ENCODE measurements around the gene TCHH. TPM values are rescaled to one million over a fixed set of nuclear protein-coding genes. Genes with fewer than 3 reads are reported as not detected.

The TCHH gene
- total and polyA plus RNA-seq, 10 of the 15 experiments (the other 5 are each of a cell fraction or from before 2014, with no cell fraction given): not detected

- TF ChIP-seq USF1 (IDR thresholded peaks at IDR 0.05; ENCODE audit: borderline replicate concordance, extremely low read length, insufficient read depth, low read depth, low read length): no peak
- TF ChIP-seq SIN3A (IDR thresholded peaks at IDR 0.05; ENCODE audit: low read depth, low read length): no peak
- no peak for TF ChIP-seq TCF7 (IDR thresholded peaks at IDR 0.05; ENCODE audit: borderline replicate concordance)
Observed at GRCh38 chr1:152089014-152089674, 26.1 kb downstream of the TCHH start, which contains the start of gene TCHHL1 (continued).

- Histone ChIP-seq H3K9me3 (replicated peaks; ENCODE audit: control insufficient read depth, insufficient read depth, low read length) (no peaks in the 10 kb centered on the region), H3K36me3 (ENCODE audit: control insufficient read depth in 2 of 2, insufficient read depth in 2 of 2, low read length in 1 of 2) (no peaks in the 10 kb centered on the region), H2AFZ (ENCODE audit: control insufficient read depth, low read depth, low read length) (no peak overlapping the region), H3K27ac (ENCODE audit: control insufficient read depth, insufficient read depth) (no peak overlapping the region), H3K9ac (ENCODE audit: control insufficient read depth, insufficient read depth, low read length) (no peak overlapping the region), H3K4me1 (ENCODE audit: control insufficient read depth, insufficient read depth, low read length) (no peaks in the 10 kb centered on the region), H3K79me2 (ENCODE audit: control insufficient read depth, insufficient read depth, low read length) (no peaks in the 10 kb centered on the region), H3K4me2 (ENCODE audit: control insufficient read depth, insufficient read depth) (no peak overlapping the region), H3K4me3 (no peak overlapping the region), H3K27me3 (replicated peaks in 1 of 2; ENCODE audit: control insufficient read depth in 2 of 2, insufficient read depth in 2 of 2, low read length in 1 of 2) (peaks cover 0 to 5% of the 10 kb centered on the region in 2 experiments; a peak in 1 of 4 replicates), H4K20me1 (ENCODE audit: control insufficient read depth, insufficient read depth) (no peaks in the 10 kb centered on the region)
- ChIA-PET POLR2A (no interaction called here), RAD21 (ENCODE audit: unreplicated experiment) (no interaction called here), CTCF (no interaction called here), SMC1A (ENCODE audit: uncharacterized antibody, unreplicated experiment) (no interaction called here)
- no peak for FAIRE-seq
- ATAC-seq: no peak
- DNase-seq (ENCODE audit: low read depth, low spot score): no peak
- intact Hi-C loops (cut with micrococcal nuclease; ENCODE audit: unreplicated experiment) (no loop called here), in situ Hi-C loops (cut with MboI) (no loop called here)
- no TSS peak for BruUV-seq (replicated peaks)
- TF ChIP-seq KDM1A (IDR thresholded peaks at IDR 0.05; ENCODE audit: borderline replicate concordance) (no peak), TARDBP (IDR thresholded peaks at IDR 0.05; ENCODE audit: borderline replicate concordance) (no peak), SMARCA5 (IDR thresholded peaks at IDR 0.05) (no peak), YY1 (IDR thresholded peaks at IDR 0.05; ENCODE audit: low read depth, low read length) (no peak), NFXL1 (IDR thresholded peaks at IDR 0.05; ENCODE audit: borderline replicate concordance) (no peak), SUPT20H (IDR thresholded peaks at IDR 0.05; ENCODE audit: borderline replicate concordance, control insufficient read depth, low read depth, low read length) (no peak), NR2C2 (IDR thresholded peaks at IDR 0.05; ENCODE audit: borderline replicate concordance, control insufficient read depth, insufficient read length, low read depth) (no peak), ZBED1 (IDR thresholded peaks at IDR 0.05; ENCODE audit: borderline replicate concordance) (no peak), POLR2AphosphoS5 (IDR thresholded peaks at IDR 0.05; ENCODE audit: low read length) (no peak), MTA3 (IDR thresholded peaks at IDR 0.05; ENCODE audit: borderline replicate concordance, low read length) (no peak), ZSCAN29 (IDR thresholded peaks at IDR 0.05) (no peak), CBFB (IDR thresholded peaks at IDR 0.05; ENCODE audit: low read depth) (no peak), TCF3 (IDR thresholded peaks at IDR 0.05; ENCODE audit: borderline replicate concordance, insufficient read depth, low read depth, low read length) (no peak), EED (IDR thresholded peaks at IDR 0.05; ENCODE audit: low read depth) (no peak), FOXK2 (IDR thresholded peaks at IDR 0.05) (no peak), ZNF24 (IDR thresholded peaks at IDR 0.05) (no peak), NKRF (conservative IDR thresholded peaks at IDR 0.05) (no peak), E2F8 (IDR thresholded peaks at IDR 0.05; ENCODE audit: low read depth, partially characterized antibody) (no peak)
Observed at GRCh38 chr1:152086760-152087159, 28.5 kb downstream of the TCHH start.
